Choroid plexus epithelial cell (primary cell): ENCODE data around the gene CLIC4.
A peak's percentile ranks its signal among the peaks of the same experiment; 100 is the strongest.

ENCODE experiments used
- DNase-seq: peaks from one replicate; pipeline ENCODE4 v3.0.0-alpha.2; 2010; ENCODE audit warnings: low read depth
- H3K4me3 ChIP-seq: 2 replicates; pipeline ENCODE4 v1.5.1; 2011; ENCODE audit warnings: low read depth, mild to moderate bottlenecking, control low read depth, low read length, moderate library complexity
- CTCF ChIP-seq: conservative IDR thresholded peaks from 2 replicates; pipeline ENCODE4 v1.5.1; 2011; ENCODE audit warnings: low read depth, mild to moderate bottlenecking, control low read depth, inconsistent platforms, low read length, moderate library complexity

Gene CLIC4

GRCh38 chr1:24849672-24850295, 104.5 kb downstream of the CLIC4 start:
- peak; percentile 31 for TF ChIP-seq CTCF
- H3K4me3 ChIP-seq: no peak overlapping the region
- DNase-seq: peak; percentile 53

- no peak overlapping the region for H3K4me3 ChIP-seq
- no peak for TF ChIP-seq CTCF
- DNase-seq: peak; percentile 50
Measured at GRCh38 chr1:24850328-24850920, 105.2 kb downstream of the CLIC4 start.

DNA sequence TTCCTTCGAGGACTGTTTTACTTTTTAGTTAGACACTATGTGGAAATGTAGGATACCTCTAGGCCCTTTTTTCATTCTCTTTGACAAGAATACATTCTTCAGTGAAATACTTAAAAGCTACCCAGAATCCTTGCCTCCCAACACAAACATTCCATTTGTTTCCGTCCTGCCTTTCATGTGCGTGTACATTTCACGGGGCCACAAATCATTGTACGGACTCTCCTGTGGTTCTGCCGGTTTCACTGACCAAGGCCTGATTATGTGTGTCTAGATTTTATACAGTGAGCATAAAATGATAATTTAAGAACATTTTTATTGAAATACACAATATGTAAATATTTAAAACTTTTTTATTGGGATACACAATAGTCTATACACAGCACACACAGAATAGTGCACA, 108.4 kb downstream of the CLIC4 start:
- TF ChIP-seq CTCF: no peak
- H3K4me3 ChIP-seq: no peak overlapping the region
- DNase-seq: no peak

DNA sequence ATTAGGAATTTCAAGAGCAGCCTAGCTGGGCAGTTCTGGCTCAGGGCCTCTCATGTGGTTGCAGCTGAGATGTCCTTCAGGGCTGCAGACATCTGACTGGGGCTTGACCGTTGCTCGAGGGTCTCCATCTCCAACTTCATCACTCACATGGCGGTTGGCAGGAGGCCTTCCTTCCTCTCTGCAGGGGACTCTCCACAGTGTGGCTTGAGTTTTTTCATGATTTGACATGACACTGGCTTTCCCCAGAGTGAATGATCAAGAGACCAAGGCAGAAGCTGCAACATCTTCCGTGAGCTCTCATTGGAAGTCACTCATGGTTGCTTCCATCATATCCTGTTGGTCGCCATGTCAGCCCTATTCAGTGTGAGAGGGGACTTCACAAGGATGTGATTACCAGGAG, 110.2 kb downstream of the CLIC4 start:
- no peak overlapping the region for H3K4me3 ChIP-seq
- no peak for DNase-seq
- no peak for TF ChIP-seq CTCF

GRCh38 chr1:24856787-24857506, 111.7 kb downstream of the CLIC4 start:
- H3K4me3 ChIP-seq: no peak overlapping the region
- no peak for DNase-seq
- no peak for TF ChIP-seq CTCF

- H3K4me3 ChIP-seq: no peak overlapping the region
- peak; percentile 21 for TF ChIP-seq CTCF
- no peak for DNase-seq
Measured at GRCh38 chr1:24857507-24858133, 112.4 kb downstream of the CLIC4 start.
